WTC11 (cell line): ENCODE results near the gene SRPX2. TPM values are rescaled to one million over a fixed set of nuclear protein-coding genes. Genes with fewer than 3 reads are reported as not detected.

ENCODE experiments used
- ATAC-seq: fragments of 200-7000 bp; cut with Tn5 transposase; 2 replicates; pipeline ENCODE4 v1.10.0; 2021; ENCODE audit warnings: mild to moderate bottlenecking, moderate library complexity
- CTCF ChIA-PET: fragments of 300-600 bp; sonication (Branson Sonifier 250); formaldehyde crosslinking; loops from one replicate; lab custom pipeline; 2021; ENCODE audit warnings: antibody characterized with exemption; lab: Charles Lee
- POLR2A ChIA-PET: fragments of 350-600 bp; sonication (Branson Sonifier 250); formaldehyde crosslinking; loops from one replicate; lab custom pipeline; 2021; ENCODE audit warnings: antibody characterized with exemption; lab: Charles Lee
- DNase-seq: peaks from one replicate; pipeline ENCODE4 v3.0.0; 2021; ENCODE audit warnings: low spot score
- H3K27ac Mint-ChIP-seq: 2 replicates; pipeline ENCODE4 v1.8.0; 2021; ENCODE audit warnings: mixed read lengths
- H3K27me3 Mint-ChIP-seq: 2 replicates; pipeline ENCODE4 v1.8.0; 2021; ENCODE audit warnings: low read depth, mild to moderate bottlenecking, moderate library complexity, mixed read lengths
- H3K36me3 Mint-ChIP-seq: 2 replicates; pipeline ENCODE4 v1.8.0; 2021; ENCODE audit warnings: mixed read lengths
- H3K4me1 Mint-ChIP-seq: 2 replicates; pipeline ENCODE4 v1.8.0; 2022; ENCODE audit warnings: mixed read lengths
- H3K4me3 Mint-ChIP-seq: 2 replicates; pipeline ENCODE4 v1.8.0; 2021; ENCODE audit warnings: mild to moderate bottlenecking, moderate library complexity, mixed read lengths
- H3K9me3 Mint-ChIP-seq: 2 replicates; pipeline ENCODE4 v1.8.0; 2021; ENCODE audit warnings: mixed read lengths
- ATF1 ChIP-seq: sonication (generic); formaldehyde crosslinking; IDR thresholded peaks from 2 replicates; pipeline ENCODE4 v1.8.1; 2023; ENCODE audit warnings: mild to moderate bottlenecking, moderate library complexity, missing genetic modification reagents
- ATF6 ChIP-seq: sonication (generic); formaldehyde crosslinking; IDR thresholded peaks from 2 replicates; pipeline ENCODE4 v1.8.1; 2023; ENCODE audit warnings: mild to moderate bottlenecking, missing genetic modification reagents
- CREM ChIP-seq: sonication (generic); formaldehyde crosslinking; IDR thresholded peaks from 2 replicates; pipeline ENCODE4 v1.8.1; 2022; ENCODE audit warnings: mild to moderate bottlenecking, missing genetic modification reagents, moderate library complexity
- ETV6 ChIP-seq: sonication (generic); formaldehyde crosslinking; IDR thresholded peaks from 2 replicates; pipeline ENCODE4 v1.8.1; 2022; ENCODE audit warnings: mild to moderate bottlenecking, missing genetic modification reagents
- GABPB1 ChIP-seq: sonication (generic); formaldehyde crosslinking; IDR thresholded peaks from 2 replicates; pipeline ENCODE4 v1.8.1; 2023; ENCODE audit warnings: mild to moderate bottlenecking, missing genetic modification reagents
- HMGXB4 ChIP-seq: sonication (generic); formaldehyde crosslinking; IDR thresholded peaks from 2 replicates; pipeline ENCODE4 v1.8.1; 2023; ENCODE audit warnings: mild to moderate bottlenecking, moderate library complexity, missing genetic modification reagents
- IRF1 ChIP-seq: sonication (generic); formaldehyde crosslinking; IDR thresholded peaks from 2 replicates; pipeline ENCODE4 v1.8.0; 2023; ENCODE audit warnings: missing genetic modification reagents
- JUN ChIP-seq: sonication (generic); formaldehyde crosslinking; IDR thresholded peaks from 2 replicates; pipeline ENCODE4 v1.8.0; 2023; ENCODE audit warnings: mild to moderate bottlenecking, missing genetic modification reagents
- MXD4 ChIP-seq: fragments of 250-450 bp; sonication (Bioruptor Pico); IDR thresholded peaks from 2 replicates; pipeline ENCODE4 v1.8.0; 2021; ENCODE audit warnings: mild to moderate bottlenecking, moderate library complexity, borderline replicate concordance
- NFATC4 ChIP-seq: fragments of 250-450 bp; sonication (Bioruptor Pico); IDR thresholded peaks from 2 replicates; pipeline ENCODE4 v1.9.0; 2021; ENCODE audit warnings: mild to moderate bottlenecking
- NR2C2 ChIP-seq: sonication (generic); formaldehyde crosslinking; IDR thresholded peaks from 2 replicates; pipeline ENCODE4 v1.8.0; 2022; ENCODE audit warnings: mild to moderate bottlenecking, missing genetic modification reagents
- STAT6 ChIP-seq: sonication (generic); formaldehyde crosslinking; conservative IDR thresholded peaks from 2 replicates; pipeline ENCODE4 v1.8.1; 2023; ENCODE audit warnings: mild to moderate bottlenecking, low read depth, missing genetic modification reagents, moderate library complexity
- TEAD4 ChIP-seq: sonication (generic); formaldehyde crosslinking; IDR thresholded peaks from 2 replicates; pipeline ENCODE4 v1.8.0; 2022; ENCODE audit warnings: mild to moderate bottlenecking, missing genetic modification reagents
- TP53 ChIP-seq: sonication (generic); formaldehyde crosslinking; IDR thresholded peaks from 2 replicates; pipeline ENCODE4 v1.8.1; 2023; ENCODE audit warnings: mild to moderate bottlenecking, missing genetic modification reagents
- ZNF232 ChIP-seq: sonication (generic); formaldehyde crosslinking; IDR thresholded peaks from 2 replicates; pipeline ENCODE4 v1.8.0; 2022; ENCODE audit warnings: mild to moderate bottlenecking, missing genetic modification reagents
- ZNF396 ChIP-seq: fragments of 250-450 bp; sonication (Bioruptor Pico); IDR thresholded peaks from 2 replicates; pipeline ENCODE4 v1.8.0; 2021; ENCODE audit warnings: mild to moderate bottlenecking, moderate library complexity, borderline replicate concordance
- ZNF532 ChIP-seq: fragments of 250-450 bp; sonication (Bioruptor Pico); IDR thresholded peaks from 2 replicates; pipeline ENCODE4 v1.9.0; 2021; ENCODE audit warnings: mild to moderate bottlenecking, borderline replicate concordance
- ZNF671 ChIP-seq: fragments of 250-450 bp; sonication (Bioruptor Pico); IDR thresholded peaks from 2 replicates; pipeline ENCODE4 v1.8.0; 2021; ENCODE audit warnings: mild to moderate bottlenecking
- total RNA-seq: library from RNA; stranded (reverse); gene quantifications from 3 replicates; pipeline ENCODE4 v1.2.3, GENCODE V29; 2021

The SRPX2 gene
- total RNA-seq, 1 experiment from 2014 or later: 0.24 TPM

GRCh38 chrX:100659431-100660137 lies 15.6 kb downstream of the SRPX2 start:
- Mint-ChIP-seq H3K4me1 (peaks cover 4% of the 10 kb centered on the region; the same call in 1 of the 2 replicates), H3K4me3 (no peak overlapping the region), H3K36me3 (no peaks in the 10 kb centered on the region), H3K27me3 (no peaks in the 10 kb centered on the region), H3K27ac (no peak overlapping the region), H3K9me3 (no peaks in the 10 kb centered on the region)
- ATAC-seq (no peak), DNase-seq (no peak)
- TF ChIP-seq STAT6 (CRISPR knock-in tag) (no peak), MXD4 (no peak), CREM (CRISPR knock-in tag) (no peak), ETV6 (CRISPR knock-in tag) (no peak), ZNF232 (CRISPR knock-in tag) (no peak), JUN (CRISPR knock-in tag) (no peak), ZNF396 (CRISPR knock-in tag) (no peak), NR2C2 (CRISPR knock-in tag) (no peak), ATF6 (CRISPR knock-in tag) (no peak), IRF1 (CRISPR knock-in tag) (no peak), TEAD4 (CRISPR knock-in tag) (no peak), TP53 (CRISPR knock-in tag) (no peak), ZNF532 (no peak), GABPB1 (CRISPR knock-in tag) (no peak), HMGXB4 (no peak), NFATC4 (no peak), ZNF671 (no peak), ATF1 (CRISPR knock-in tag) (no peak)
- ChIA-PET CTCF (interaction anchor here (0.7 to 1.0 kb wide), 3 partner anchors 11 to 62 kb away, joined by 3 to 5 read pairs (median 4); no protein-coding TSS in a partner anchor), POLR2A (no interaction called here)
